Embryonic facial prominence (tissue), 1 donor: ENCODE data around the gene FAM221B.

ENCODE experiments used
- DNase-seq: peaks from one replicate; pipeline ENCODE4 v3.0.0-alpha.2; 2016; ENCODE audit errors: extremely low spot score

Gene FAM221B

GRCh38 chr9:35820076-35820475, 8.5 kb downstream of the FAM221B start:
- no peak for DNase-seq

GRCh38 chr9:35818341-35818740, 10.2 kb downstream of the FAM221B start:
- no peak for DNase-seq

GRCh38 chr9:35816708-35817107, 11.8 kb downstream of the FAM221B start:
- no peak for DNase-seq

GRCh38 chr9:35814841-35815543, 13.5 kb downstream of the FAM221B start, which contains the start of gene HINT2:
Gene HINT2 (minus strand): TSS chr9:35815042. CDS start chr9:35814979, 63 bp downstream.
- DNase-seq: peak; percentile 95

GRCh38 chr9:35814106-35814840, 14.3 kb downstream of the FAM221B start:
- DNase-seq: no peak

- no peak for DNase-seq
These were observed 15.0 kb downstream of the FAM221B start for GRCh38 chr9:35813434-35814105.

GRCh38 chr9:35812025-35812602, 16.4 kb downstream of the FAM221B start, which contains the start of gene SPAG8:
Gene SPAG8 (minus strand): TSS chr9:35812262. CDS start chr9:35812147, 115 bp downstream.
- DNase-seq: peak; percentile 93

GRCh38 chr9:35811381-35812024, 17.0 kb downstream of the FAM221B start:
- no peak for DNase-seq

GRCh38 chr9:35810122-35810521, 18.4 kb downstream of the FAM221B start:
- no peak for DNase-seq

- no peak for DNase-seq
These were observed 20.1 kb downstream of the FAM221B start for GRCh38 chr9:35808433-35808832.

- DNase-seq: no peak
These were observed 22.4 kb downstream of the FAM221B start for GRCh38 chr9:35806101-35806500.

GRCh38 chr9:35801328-35802128, 27.0 kb downstream of the FAM221B start:
- no peak for DNase-seq

GRCh38 chr9:35800530-35800929, 28.0 kb downstream of the FAM221B start:
- DNase-seq: no peak

- DNase-seq: no peak
These were observed 29.7 kb downstream of the FAM221B start for GRCh38 chr9:35798658-35799374.

GRCh38 chr9:35797311-35798109, 31.0 kb downstream of the FAM221B start:
- DNase-seq: no peak

GRCh38 chr9:35795695-35796094, 32.8 kb downstream of the FAM221B start:
- no peak for DNase-seq

GRCh38 chr9:35793461-35793860, 35.1 kb downstream of the FAM221B start:
- DNase-seq: no peak

- no peak for DNase-seq
These were observed 35.7 kb downstream of the FAM221B start for GRCh38 chr9:35792826-35793225.
